Activated CD8-positive, alpha-beta memory T cell treated with anti-CD3 and anti-CD28 coated beads, Interleukin-2, amount 50 U/mL, for 1 hour (primary cell): Measurements from ENCODE around the gene CCDC182.

Experiments
- DNase-seq: peaks from one replicate; pipeline ENCODE4 v3.0.0-alpha.2; 2020; ENCODE audit errors: extremely low read depth

Gene CCDC182

GRCh38 chr17:57697891-57698711 lies 47.0 kb downstream of the CCDC182 start:
- DNase-seq, result no peak

- DNase-seq, result no peak
Observed at GRCh38 chr17:57697197-57697596, 47.9 kb downstream of the CCDC182 start.

GRCh38 chr17:57696050-57696449 lies 49.0 kb downstream of the CCDC182 start:
- no peak for DNase-seq
